Measurements from ENCODE around the gene SCN3B.
A peak's percentile ranks its signal among the peaks of the same experiment; 100 is the strongest.
"Not testable (repeated sequence)": the region's sequence is repeated elsewhere in the genome, so short reads cannot be mapped to it uniquely, and the experiment has no call there.

SCN3B gene, protein sequence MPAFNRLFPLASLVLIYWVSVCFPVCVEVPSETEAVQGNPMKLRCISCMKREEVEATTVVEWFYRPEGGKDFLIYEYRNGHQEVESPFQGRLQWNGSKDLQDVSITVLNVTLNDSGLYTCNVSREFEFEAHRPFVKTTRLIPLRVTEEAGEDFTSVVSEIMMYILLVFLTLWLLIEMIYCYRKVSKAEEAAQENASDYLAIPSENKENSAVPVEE

DNA sequence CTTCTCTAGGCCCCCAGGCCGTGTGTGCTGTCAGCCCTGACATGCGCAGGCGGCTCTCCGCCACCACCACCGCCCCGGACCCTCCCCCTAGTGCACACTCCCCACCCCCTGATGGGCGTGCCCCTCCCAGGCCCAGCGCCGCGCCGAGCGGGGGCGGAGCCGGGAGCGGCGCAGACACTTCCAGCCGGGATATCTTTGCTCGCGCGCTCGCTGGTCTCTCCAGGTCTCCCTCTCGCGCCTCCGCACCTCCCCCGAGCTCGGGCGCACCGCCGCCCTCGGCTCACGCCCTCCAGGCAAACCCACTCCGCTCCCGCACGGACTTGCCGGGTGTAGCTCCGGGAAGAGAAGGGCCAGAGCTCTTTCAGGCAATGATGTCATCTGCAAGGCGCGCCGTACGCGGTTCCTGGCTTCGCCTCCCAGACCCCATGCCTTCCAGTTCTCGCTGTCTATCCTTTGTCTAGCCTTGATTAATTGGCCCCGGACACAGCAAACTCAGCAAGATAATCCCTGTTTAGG, at the start of gene SCN3B:
TSS of gene SCN3B (minus strand) at position 59 of the 516 bp plus-strand sequence. CDS start 823 bp downstream, outside the sequence.
- peak; percentile 23 for DNase-seq

DNA sequence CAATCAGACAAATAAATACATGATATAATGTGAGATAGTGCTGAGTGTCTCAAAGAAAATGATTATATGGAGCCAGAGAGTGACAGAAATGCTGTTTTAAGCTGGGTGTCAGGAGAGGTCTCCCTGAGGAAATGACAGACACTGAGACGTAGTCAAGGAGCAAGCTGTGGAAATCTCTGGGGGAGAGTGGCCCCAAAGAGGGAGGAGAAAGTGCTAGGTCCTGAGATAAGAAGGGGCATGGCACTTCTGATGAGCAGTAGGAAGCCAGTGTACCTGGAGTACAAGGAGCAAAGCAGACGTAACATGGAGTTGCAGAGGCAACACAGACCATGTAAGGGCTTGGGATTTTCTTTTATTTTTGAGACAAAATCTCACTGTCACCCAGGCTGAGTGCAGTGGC, 48.3 kb upstream of the SCN3B start:
- DNase-seq = no peak

DNA sequence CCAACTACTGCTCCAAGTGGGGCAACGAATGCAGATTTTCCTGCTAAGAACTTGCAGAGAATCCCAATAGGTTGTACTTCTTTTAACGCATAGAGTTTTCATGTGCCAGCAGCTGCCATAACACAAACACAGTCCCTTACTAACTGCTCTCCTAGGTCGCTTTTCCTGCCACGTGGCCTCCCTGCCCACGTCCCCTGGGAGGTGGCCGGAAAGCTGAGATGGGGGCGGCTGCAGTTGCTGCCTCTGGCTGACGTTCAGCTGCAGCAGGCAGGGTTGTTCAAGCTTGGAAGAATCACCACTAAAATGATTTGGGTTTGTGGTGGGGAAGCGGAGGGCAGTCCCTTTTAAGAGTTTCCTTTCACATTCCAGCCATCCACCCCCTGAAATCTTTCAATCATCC, 47.7 kb upstream of the SCN3B start:
- no peak for DNase-seq

DNA sequence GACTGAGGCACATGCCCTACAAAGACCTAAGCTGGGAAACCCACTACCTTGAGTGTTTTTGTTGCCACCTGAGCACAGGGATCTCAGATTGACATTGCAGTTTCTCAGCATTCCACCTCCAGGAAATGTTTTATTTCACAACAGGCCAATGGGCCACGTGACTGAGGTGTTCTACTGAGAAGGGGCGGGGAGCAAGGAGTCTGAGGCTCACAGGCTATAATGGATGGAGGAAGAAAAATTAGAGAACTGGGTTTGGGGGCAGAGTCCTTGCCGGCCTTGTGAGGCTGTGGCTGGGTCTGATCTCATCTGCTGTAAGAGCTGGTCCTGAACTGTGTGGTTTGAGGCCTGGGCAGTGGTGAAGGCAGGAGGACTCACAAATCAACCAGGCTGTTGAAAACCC, 46.3 kb upstream of the SCN3B start:
- no peak for DNase-seq

DNA sequence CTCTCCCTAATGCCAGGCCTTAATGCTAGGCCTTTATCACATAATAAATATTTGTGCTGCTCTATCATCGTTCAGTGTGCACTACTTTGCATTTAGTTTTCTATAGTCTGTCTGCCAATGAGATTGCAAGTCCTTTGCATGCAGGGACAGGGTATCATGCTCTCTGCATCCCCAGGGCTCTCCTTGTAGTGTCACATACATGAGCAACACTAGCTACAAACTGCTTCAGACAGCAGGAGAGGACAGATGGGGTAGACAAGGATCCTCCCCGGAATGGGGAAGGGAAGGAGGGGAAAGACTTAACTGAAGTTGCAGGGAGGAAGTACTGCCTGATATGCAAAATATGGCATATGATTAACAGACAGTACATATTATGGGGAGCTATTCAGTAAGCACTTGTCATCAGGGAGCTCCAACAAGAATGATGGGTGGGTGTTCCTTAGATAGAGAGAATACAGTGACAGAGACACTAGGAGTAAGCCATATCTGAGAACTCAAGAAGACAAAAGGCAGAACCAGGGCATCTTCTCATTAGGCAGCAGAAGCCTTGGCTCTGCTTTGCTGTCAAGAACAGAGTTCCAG, 44.2 kb upstream of the SCN3B start:
- no peak for DNase-seq

DNA sequence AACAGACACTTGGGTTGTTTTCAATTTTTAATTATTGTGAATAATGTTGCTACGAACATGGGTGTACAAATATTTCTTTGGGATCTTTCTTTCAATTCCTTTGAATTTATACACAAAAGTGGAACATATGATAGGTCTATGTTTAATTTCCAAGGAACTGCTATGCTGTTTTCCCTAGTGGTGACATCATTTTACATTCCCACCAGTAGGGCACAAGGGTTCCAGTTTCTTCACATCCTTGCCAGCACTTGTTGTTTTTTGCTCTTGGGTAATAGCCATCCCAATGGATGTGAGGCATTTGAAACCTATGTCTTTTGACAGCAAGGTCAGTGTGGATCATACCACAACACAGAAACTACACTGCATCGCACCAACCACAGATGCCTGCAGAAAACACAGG, 41.8 kb upstream of the SCN3B start:
- DNase-seq = no peak

DNA sequence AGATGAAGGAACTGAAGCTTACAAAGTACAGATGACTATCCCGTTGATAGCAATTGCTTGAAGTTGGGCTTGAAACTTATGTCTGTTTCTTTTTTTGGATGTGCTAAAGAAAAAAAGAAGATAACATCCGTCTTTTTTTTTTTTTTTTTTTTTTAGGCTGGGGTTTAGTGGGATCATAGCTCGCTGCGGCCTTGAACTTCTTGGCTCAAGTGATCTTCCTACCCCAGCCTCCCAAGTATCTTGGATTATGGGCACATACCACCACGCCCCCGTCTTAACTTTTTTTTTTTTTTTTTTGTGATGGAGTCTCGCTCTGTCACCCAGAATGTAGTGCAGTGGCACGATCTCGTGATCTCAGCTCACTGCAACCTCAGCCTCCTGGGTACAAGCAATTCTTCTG, 40.8 kb upstream of the SCN3B start:
- no peak for DNase-seq

DNA sequence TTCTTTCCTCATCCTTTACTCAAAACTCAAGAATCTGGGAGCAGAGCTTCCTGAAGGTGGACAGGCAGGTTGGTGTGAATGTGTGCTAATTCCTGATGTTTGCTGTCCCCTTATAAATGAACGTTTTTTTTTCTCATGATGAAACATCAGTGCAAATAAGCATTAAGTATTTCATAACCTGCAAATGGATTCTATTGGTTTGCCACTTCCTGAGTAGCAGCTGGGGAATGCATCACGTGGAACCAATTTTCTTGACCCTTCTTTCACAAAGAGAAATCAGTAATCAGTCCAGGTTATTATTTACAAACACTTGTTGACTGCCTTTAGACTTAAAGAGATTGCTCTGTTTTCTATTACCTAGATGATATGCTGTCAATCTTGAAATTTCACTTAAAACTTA, 40.1 kb upstream of the SCN3B start:
- DNase-seq = no peak

DNA sequence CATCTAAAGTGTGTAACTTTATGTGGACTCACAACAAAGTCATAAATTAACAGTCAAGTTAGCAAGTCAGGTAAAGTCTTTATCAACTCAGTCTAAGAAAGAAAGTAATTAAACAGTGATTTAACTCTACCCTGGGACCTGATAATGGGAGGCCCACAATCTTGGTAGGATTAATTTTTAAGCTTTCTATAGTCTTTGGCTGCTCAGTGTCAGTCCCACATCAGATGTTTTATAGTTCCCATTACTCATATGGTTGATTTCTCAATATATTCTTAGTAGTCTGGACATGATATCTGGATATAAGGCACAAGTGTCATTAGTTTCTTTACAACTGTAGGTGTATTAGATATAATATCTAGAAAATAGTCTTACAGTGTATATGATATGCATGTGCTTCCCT, 38.5 kb upstream of the SCN3B start:
- DNase-seq = no peak

DNA sequence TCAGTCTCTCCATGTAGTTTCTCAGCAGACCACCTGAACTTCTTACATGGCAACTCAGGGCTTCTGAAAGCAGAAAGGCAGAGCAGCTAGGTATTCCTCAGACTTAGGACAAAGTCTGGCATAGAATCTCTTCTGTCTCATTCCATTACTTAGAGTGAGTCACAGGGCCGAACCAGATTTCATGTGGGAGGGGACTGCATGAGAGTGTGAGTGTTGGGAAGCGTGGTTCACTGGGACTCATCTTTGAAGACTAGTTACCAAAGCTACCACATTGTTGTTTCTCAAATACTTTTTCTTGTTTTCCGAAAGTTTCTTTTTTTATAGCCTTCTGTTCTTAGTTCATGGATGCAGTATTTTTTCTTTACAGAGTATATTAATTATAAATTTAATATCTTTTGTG, 36.1 kb upstream of the SCN3B start:
- no peak for DNase-seq

DNA sequence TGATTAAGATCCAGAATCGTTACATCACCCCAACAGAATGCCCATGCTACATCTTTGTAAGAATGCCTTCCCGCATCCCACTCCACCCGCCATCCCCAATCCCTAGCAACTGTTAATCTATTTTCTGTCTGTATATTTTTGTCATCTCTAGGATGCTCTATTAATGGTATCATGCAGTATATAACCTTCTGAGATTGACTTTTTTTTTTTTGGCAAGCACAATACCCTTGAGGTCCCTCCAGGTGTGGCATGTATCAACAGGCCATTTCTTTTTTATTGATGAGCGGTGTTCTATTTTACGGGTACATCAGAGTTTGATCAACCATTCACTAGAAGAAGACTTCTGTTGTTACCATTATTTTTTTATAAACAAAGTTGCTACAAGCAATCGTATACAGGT, 30.2 kb upstream of the SCN3B start:
- DNase-seq = no peak

DNA sequence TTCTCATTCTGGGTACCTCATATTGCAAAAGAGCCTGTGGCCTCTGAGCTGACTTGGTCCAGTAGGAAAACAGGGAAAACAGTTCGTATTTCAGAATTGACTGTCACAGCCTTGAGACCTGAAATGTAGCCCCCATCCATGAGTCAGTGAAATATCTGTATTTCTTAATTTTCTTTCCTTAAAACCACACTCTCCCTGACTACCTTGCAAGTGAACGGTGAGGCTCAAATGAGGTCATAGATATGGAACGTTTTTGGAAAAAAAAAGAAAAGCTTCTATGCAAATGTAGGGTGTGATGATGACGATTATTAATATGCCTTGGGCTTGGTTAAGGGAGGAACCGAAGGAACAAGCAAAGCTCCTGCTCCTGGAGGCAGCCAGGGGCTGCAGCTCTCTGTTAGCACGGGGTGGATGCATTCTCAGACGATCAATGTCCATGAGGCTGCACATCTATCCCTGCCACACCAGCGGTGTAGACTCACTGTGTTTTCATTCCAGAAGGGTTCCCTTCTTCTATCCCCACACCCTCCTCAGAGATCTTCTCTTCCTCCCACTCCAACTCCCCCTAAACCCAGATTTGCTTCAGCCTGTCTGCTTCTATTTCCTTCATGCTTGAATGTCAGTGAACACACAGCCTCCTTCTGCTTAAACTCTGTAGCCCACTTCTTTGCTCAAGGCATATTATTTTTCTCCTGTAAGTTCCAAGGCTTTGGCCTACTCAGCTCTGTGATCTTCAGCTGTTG, 29.2 kb upstream of the SCN3B start:
- DNase-seq = no peak

DNA sequence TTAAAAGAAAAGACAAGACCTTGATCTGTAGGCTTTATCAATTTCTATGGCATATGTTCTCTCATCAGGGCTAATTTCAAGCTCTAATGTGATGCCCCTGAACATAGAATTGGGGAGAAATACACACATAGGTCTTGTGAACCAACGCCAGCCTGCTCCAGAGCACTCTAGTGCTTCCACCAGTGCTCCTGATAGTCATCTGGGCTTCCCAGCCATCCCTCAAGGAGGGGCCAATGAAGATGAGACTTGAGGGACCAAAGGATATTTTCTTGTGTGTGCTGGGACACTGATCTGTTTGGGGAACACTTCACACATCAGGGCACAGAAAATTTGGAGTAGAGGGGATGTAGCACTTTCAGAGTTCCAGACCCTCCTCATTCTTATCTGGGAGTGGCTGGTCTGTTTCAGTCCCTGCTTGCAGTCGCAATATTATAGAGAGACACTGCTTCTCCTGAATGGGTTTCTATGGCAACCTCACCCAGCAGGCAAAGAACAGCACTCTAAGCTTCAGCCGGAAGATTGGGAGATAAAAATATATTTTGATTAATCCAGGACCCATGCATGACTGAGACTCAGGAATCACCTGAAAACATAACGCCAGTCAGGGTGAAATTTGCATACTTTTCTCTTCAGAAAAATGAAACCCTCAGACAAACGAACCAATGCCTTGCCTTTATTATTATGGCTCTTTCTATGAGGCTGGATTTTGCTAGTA, 28.4 kb upstream of the SCN3B start:
- DNase-seq = no peak

DNA sequence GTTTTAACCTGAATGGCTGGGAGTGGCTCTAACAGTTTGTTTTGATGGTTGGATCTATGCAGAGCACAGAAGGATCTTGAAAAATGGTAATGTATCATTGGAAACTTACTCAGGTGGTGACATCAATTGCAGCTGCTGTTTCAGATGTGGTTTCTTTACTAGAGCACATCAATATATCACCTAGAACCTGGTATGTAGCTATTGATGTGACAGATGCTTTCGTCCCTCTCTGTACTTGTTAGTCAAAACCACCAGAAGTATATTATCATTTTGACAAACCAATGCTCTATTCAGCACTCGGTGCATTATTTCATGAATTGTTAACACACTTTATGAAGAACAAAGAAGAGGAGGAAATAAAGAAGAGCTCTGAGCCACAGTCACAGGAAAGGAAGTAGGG, 26.6 kb upstream of the SCN3B start:
- no peak for DNase-seq

DNA sequence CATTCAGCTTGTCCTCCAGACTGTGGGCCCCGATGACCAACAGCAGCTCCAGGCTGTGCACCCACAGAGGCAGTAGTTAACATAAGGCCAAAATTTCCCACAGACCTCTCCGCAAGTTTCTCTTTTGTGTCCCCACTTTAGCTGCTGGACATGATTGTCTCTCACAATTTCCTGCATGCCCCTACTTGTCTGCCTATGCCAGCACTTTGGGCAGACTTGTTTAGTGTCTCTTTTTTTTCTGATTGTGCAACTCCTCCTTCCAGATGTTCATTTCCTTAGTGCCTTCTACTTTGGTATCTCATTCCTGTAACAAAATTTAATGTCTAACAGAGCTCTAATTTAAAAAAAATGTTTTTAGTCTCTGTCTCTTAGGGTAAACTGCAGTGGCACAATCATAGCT, 23.8 kb upstream of the SCN3B start:
- no peak for DNase-seq

DNA sequence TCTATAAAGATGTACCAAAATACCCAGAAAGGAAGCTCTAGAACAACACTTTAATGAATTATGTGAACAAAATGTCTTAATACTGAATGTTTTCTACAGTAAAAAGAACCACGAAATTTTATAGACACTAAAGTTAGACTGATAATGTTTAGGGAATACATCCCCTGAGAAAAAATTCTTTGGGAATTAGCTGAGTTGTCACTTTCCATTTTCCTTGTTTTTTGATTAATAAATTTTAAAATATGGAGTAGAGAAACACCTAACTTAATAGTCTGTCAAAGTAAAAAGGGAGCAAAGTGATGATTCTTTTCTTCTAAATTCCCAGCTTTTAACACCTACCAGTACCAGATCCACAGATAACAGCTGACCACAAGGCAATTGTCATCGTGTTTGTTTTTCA, 23.1 kb upstream of the SCN3B start:
- DNase-seq = no peak

DNA sequence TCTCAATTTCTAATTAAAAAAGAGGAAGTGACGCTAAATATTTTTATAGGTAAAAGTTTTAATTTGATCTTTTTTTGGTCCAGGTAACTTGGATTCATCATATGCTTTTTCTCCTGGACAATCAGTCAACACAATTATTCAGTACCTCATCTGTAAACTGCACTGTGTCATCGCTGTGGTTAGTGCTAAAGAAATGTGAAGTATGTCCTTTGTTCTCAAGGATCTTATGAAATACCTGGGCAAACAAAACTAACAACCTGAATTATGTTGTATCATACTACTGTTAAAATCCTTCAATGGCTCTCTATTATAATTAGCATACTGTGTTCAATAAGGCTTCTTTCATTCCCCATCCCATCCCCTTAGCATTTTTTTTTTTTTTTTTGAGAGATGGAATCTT, 19.9 kb upstream of the SCN3B start:
- DNase-seq = no peak

DNA sequence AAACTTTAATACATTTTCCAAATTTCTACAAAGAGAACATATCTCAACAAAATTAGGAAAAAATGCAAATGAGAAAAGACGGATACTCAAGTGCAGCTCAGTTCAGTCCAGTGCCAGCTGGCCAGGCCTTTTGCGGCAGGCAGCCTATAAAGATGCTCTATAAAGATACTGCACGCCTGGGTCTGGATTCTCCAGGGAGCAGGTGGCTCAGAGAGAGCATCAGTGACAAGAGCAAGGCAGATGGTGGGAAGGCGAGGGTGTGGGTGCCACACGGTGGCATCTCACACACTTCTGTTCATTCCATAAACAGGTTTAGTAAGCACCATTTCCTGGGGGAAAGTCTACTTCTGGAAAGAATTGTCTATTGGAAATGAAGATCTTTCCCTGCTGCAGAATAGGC, 18.1 kb upstream of the SCN3B start:
- DNase-seq = no peak

DNA sequence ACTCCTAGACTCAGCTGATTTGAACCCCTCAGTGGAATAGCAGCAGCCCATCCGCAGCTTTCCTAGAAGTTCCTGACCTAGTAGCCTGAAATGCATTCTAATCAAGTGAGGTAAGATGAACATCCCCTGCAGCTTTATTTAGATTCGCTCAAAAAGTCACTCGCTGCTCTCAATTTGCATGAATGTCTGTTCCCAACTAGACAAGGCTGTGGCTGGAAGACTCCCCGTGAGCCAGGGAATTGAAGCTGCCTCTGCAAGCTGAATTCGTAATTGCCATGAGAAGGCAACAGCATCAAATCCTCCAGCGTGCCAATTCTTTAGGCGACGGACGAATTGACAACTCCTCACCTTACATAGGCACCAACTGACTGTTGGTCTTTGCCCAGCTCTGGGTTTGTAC, 17.1 kb upstream of the SCN3B start:
- no peak for DNase-seq

DNA sequence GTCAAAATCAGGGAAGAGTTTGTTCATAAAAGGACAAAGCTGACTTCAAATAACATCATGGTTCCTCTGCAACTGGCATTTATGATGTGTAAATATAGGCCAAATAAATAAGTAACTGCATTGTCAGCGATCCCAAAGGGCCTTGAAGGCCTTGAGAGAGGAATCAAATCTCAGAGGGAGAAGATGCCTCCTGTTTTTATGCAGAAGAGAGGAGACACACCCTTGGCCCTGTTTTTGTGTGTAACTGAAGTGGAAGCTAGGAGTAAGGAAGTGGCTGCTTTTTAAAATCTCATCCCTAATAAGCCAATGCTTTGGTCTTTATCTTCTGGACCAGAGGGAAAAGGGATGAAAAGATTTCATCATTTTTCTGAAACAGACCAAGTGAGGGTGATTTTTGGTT, 15.7 kb upstream of the SCN3B start:
- no peak for DNase-seq

DNA sequence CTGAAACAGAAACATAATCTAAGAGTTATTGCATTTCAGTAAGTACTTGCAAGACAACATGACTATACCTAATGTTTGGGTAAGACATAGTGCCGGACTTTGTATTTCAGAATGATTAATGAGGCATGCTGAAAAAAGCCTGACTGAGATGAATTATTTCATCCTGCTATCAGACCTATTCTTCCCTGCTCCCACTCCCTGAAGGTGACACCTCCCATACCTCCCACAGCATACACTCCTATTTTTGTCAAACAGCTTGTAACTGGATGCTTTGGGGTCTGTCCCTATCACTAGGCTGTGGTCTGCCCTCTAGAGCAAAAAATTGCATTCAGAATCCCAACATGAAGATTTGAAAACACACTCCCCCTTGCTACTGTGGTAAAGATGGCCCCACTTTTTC, 10.9 kb upstream of the SCN3B start:
- no peak for DNase-seq

DNA sequence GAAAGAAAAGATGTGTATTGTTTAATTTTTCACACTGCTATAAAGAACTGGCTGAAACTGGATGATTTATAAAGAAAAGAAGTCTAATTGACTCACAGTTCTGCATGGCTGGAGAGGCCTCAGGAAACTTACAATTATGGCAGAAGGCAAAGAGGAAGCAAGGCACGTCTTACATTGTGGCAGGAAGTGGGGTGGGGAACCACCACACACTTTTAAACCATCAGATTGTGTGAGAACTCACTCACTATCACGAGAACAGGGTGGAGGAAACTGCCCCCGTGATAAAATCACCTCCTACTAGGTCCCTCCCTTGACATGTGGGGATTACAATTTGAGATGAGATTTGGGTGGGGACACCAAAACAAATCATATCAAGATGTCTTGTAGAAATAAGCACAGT, 5.5 kb upstream of the SCN3B start:
- DNase-seq = not testable (repeated sequence)

DNA sequence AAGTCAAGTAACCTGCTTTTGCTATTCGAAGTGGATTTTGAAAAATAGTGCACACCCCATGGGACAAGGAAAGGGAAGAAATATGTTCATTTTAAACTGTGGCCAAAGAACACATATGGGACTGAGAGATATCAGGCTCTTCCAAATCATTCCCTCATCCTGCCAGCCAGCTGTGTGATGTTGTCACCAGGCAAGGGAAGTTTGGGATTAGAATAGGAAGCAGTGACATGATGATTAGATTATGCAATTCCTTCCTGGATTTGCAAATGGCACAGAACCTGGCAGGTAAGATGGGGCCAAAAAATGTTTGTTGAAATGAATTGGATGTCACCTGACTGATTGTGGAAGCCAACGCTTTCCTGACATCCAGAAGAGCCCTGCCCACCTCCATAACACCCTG, 4.9 kb upstream of the SCN3B start:
- no peak for DNase-seq

All from activated naive CD4-positive, alpha-beta T cell treated with anti-CD3 and anti-CD28 coated beads, Interleukin-2, amount 50 U/mL, for 16 hours (primary cell).